OCI-LY7 (cell line): Measurements from ENCODE around the gene SLC26A4. TPM values are rescaled to one million over a fixed set of nuclear protein-coding genes. Genes with fewer than 3 reads are reported as not detected.

ENCODE experiments used
- BruUV-seq: library from RNA; stranded (reverse); fragments of 400-500 nt; replicated peaks from 2 replicates; lab custom pipeline; 2021; lab: Mats Ljungman, UMichigan
- CTCF ChIA-PET: fragments of 300-600 bp; sonication (Branson Sonifier 250); formaldehyde crosslinking; loops from one replicate; lab custom pipeline; 2022; ENCODE audit warnings: antibody characterized with exemption; ENCODE audit not compliant: unreplicated experiment; lab: Charles Lee
- POLR2A ChIA-PET: fragments of 300-600 bp; sonication (Branson Sonifier 250); formaldehyde crosslinking; loops from one replicate; lab custom pipeline; 2022; ENCODE audit warnings: antibody characterized with exemption; lab: Charles Lee
- DNase-seq: peaks from one replicate; pipeline ENCODE4 v3.0.0-alpha.2; 2015; ENCODE audit warnings: low spot score
- H2AFZ ChIP-seq: fragments of 200-600 bp; sonication (generic), shearing (Covaris generic); 2 replicates; pipeline ENCODE4 v1.6.1; 2014; ENCODE audit warnings: mild to moderate bottlenecking, antibody characterized with exemption, low read length, moderate library complexity
- H3K27ac ChIP-seq: fragments of 200-600 bp; sonication (generic); 2 replicates; pipeline ENCODE4 v1.5.1; 2014; ENCODE audit warnings: mixed run types, low read depth, mild to moderate bottlenecking, moderate library complexity, low read length, inconsistent platforms; ENCODE audit not compliant: poor library complexity, severe bottlenecking
- H3K36me3 ChIP-seq: fragments of 200-600 bp; sonication (generic); 2 replicates; pipeline ENCODE4 v1.6.1; 2014; ENCODE audit warnings: mild to moderate bottlenecking, antibody characterized with exemption, low read length, moderate library complexity, mixed read lengths; ENCODE audit not compliant: insufficient read depth
- H3K4me1 ChIP-seq: fragments of 200-600 bp; sonication (generic); 2 replicates; pipeline ENCODE4 v1.5.1; 2014; ENCODE audit warnings: mild to moderate bottlenecking, low read length; ENCODE audit not compliant: insufficient read depth, poor library complexity, severe bottlenecking
- H3K4me2 ChIP-seq: fragments of 200-600 bp; sonication (generic); 2 replicates; pipeline ENCODE4 v1.6.1; 2014; ENCODE audit warnings: mild to moderate bottlenecking, low read length
- H3K4me3 ChIP-seq: fragments of 200-600 bp; sonication (generic); 2 replicates; pipeline ENCODE4 v1.5.1; 2014; ENCODE audit warnings: mild to moderate bottlenecking, low read depth, low read length; ENCODE audit not compliant: poor library complexity, severe bottlenecking
- H3K79me2 ChIP-seq: fragments of 200-600 bp; sonication (generic); 2 replicates; pipeline ENCODE4 v1.6.1; 2016; ENCODE audit warnings: low read depth, mild to moderate bottlenecking, low read length, moderate library complexity, mixed read lengths; ENCODE audit not compliant: insufficient read depth
- H3K9me2 ChIP-seq: fragments of 200-600 bp; sonication (generic); 2 replicates; pipeline ENCODE4 v1.6.1; 2016; ENCODE audit warnings: mild to moderate bottlenecking, low read length, mixed read lengths; ENCODE audit not compliant: insufficient read depth
- H3K9me3 ChIP-seq: fragments of 200-600 bp; sonication (generic); 2 replicates; pipeline ENCODE4 v1.6.1; 2014; ENCODE audit warnings: mild to moderate bottlenecking, mixed run types, low read length, mixed read lengths
- H4K20me1 ChIP-seq: fragments of 200-600 bp; sonication (generic); 2 replicates; pipeline ENCODE4 v1.6.1; 2014; ENCODE audit warnings: mild to moderate bottlenecking, antibody characterized with exemption, low read length, moderate library complexity, mixed read lengths; ENCODE audit not compliant: insufficient read depth
- EZH2phosphoT487 ChIP-seq: fragments of 200-600 bp; sonication (generic); IDR thresholded peaks from 2 replicates; pipeline ENCODE4 v1.6.1; 2018; ENCODE audit warnings: low read depth, borderline replicate concordance, mild to moderate bottlenecking, mixed run types, antibody characterized with exemption, low read length, moderate library complexity, mixed read lengths
- intact Hi-C: fragments of 100-400 bp; cut with micrococcal nuclease; formaldehyde crosslinking; loops from one replicate; pipeline ENCODE4 v1.10.0; 2022; ENCODE audit not compliant: unreplicated experiment
- total RNA-seq, 2 experiments: library from RNA; depleted of rRNA in 1 of 2; stranded (reverse); fragments of >200 nt in 1 of 2; shearing (Covaris generic) in 1 of 2; gene quantifications; 2 replicates each; pipeline ENCODE4 v1.2.3, GENCODE V29; 2014 to 2022
- TF ChIP-seq, protein P1 (sequence below): fragments of 200-600 bp; sonication (generic); conservative IDR thresholded peaks from 2 replicates; pipeline ENCODE4 v1.5.1; 2014; ENCODE audit warnings: mild to moderate bottlenecking, antibody characterized with exemption, low read length, moderate library complexity, mixed read lengths

The SLC26A4 gene
- total RNA-seq, 2 experiments from 2014 or later, result 0.27 TPM; not detected in 1

DNA sequence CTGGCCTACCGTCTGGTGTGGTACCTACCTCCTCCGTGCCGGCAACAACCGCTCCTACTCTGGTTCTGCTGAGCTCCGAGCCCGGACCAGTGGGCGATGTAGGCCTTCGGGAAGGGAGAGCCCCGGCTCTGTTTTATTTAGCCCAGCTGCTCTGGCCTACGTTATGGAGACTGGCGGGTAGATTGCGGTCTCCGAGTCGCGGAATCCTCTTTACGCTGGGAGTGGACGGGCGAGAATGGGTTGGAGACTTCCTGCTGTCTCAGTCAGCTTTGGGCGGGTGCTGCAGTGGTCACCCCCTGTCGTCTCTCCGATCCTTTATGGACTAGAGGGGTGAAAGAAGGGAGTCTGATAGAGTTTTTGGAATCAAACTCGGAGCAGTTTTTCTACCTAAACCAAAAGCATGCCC lies 83.7 kb downstream of the SLC26A4 start:
- Histone ChIP-seq H2AFZ (peak overlapping the region; percentile 47), H3K4me1 (peaks cover 54% of the 10 kb centered on the region), H3K79me2 (peaks cover 53% of the 10 kb centered on the region), H4K20me1 (peaks cover 39% of the 10 kb centered on the region), H3K4me2 (peak overlapping the region; percentile 92), H3K4me3 (peak overlapping the region; percentile 90), H3K9me2 (no peaks in the 10 kb centered on the region), H3K9me3 (no peaks in the 10 kb centered on the region), H3K27ac (peak overlapping the region; percentile 95), H3K36me3 (peaks cover 29% of the 10 kb centered on the region)
- BruUV-seq, result no TSS peak
- intact Hi-C loops, result loop anchor here (1.0 to 10.0 kb wide), 7 partner anchors 133 to 877 kb away; partner anchors contain the start of genes COG5, DLD, DNAJB9 and DUS4L
- DNase-seq, result no peak
- no peak for TF ChIP-seq EZH2phosphoT487
- TF ChIP-seq, protein P1, sequence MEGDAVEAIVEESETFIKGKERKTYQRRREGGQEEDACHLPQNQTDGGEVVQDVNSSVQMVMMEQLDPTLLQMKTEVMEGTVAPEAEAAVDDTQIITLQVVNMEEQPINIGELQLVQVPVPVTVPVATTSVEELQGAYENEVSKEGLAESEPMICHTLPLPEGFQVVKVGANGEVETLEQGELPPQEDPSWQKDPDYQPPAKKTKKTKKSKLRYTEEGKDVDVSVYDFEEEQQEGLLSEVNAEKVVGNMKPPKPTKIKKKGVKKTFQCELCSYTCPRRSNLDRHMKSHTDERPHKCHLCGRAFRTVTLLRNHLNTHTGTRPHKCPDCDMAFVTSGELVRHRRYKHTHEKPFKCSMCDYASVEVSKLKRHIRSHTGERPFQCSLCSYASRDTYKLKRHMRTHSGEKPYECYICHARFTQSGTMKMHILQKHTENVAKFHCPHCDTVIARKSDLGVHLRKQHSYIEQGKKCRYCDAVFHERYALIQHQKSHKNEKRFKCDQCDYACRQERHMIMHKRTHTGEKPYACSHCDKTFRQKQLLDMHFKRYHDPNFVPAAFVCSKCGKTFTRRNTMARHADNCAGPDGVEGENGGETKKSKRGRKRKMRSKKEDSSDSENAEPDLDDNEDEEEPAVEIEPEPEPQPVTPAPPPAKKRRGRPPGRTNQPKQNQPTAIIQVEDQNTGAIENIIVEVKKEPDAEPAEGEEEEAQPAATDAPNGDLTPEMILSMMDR, result no peak
- CTCF ChIA-PET, result interaction anchor here (0.6 kb wide), 1 partner anchor 1617 kb away, joined by 4 read pairs; no protein-coding TSS in a partner anchor
- POLR2A ChIA-PET, result interaction anchor here (1.8 to 1.9 kb wide), 2 partner anchors 9 to 146 kb away, joined by 6 to 8 read pairs; partner anchors contain the start of gene DLD

DNA sequence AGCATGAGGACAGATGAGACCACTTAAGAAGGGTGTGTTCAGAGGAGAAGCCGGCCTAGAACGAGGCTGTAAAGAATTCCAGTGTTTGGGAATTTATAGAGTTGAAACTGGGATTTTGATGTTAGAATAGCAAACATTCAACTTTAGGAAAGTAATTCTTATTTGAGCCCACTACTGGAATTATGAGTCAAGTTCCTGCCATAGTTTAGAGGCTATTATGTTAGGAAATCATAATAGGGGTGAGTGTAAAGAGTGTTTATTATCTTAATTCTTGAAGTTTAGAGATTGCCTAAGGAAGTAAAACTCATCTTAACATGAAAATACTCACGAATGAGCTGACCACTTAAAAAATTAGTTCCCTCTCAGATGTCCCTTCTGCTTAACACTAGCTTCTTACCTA lies 85.4 kb downstream of the SLC26A4 start:
- H3K9me3 ChIP-seq, result no peaks in the 10 kb centered on the region
- H4K20me1 ChIP-seq, result peaks cover 39% of the 10 kb centered on the region
- DNase-seq, result no peak
- H3K4me3 ChIP-seq, result peak overlapping the region; percentile 90
- peak overlapping the region; percentile 92 for H3K4me2 ChIP-seq
- H2AFZ ChIP-seq, result no peak overlapping the region
- H3K4me1 ChIP-seq, result peaks cover 54% of the 10 kb centered on the region
- peaks cover 70% of the 10 kb centered on the region for H3K79me2 ChIP-seq
- peaks cover 45% of the 10 kb centered on the region for H3K36me3 ChIP-seq
- H3K9me2 ChIP-seq, result no peaks in the 10 kb centered on the region
- intact Hi-C loops, result loop anchor here (10.0 kb wide), 1 partner anchor 819 kb away; the partner anchor contains the start of genes DNAJB9 and THAP5
- no peak for TF ChIP-seq EZH2phosphoT487
- CTCF ChIA-PET, result no interaction called here
- POLR2A ChIA-PET, result interaction anchor here (0.6 to 2.0 kb wide), 8 partner anchors 10 to 416 kb away, joined by 3 to 6 read pairs (median 3); no protein-coding TSS in a partner anchor
- no TSS peak for BruUV-seq
- no peak overlapping the region for H3K27ac ChIP-seq

DNA sequence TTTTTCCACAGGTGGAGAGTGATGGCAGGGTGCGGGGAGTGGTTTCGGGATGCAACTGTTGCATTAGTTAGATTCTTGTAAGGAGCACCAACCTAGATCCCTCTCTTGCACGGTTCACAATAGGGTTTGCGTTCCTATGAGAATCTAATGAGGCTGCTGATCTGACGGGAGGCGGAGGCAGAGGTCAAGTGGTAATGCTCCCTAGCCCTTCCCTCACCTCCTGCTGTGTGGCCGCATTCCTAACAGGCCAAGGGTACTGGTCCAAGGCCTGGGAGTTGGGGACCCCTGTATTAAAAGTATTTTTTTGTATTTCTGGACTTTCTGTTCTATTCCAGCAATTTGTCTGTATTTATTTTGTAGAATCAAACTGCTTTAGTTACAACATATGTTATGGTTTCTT lies 90.5 kb downstream of the SLC26A4 start:
- Histone ChIP-seq H3K36me3 (peaks cover 93% of the 10 kb centered on the region), H3K9me2 (no peaks in the 10 kb centered on the region), H3K4me1 (peaks cover 29% of the 10 kb centered on the region), H2AFZ (no peak overlapping the region), H3K27ac (no peak overlapping the region), H3K4me2 (no peak overlapping the region), H3K4me3 (no peak overlapping the region), H4K20me1 (peaks cover 23% of the 10 kb centered on the region), H3K9me3 (no peaks in the 10 kb centered on the region), H3K79me2 (peaks cover 70% of the 10 kb centered on the region)
- POLR2A ChIA-PET, result no interaction called here
- no peak for DNase-seq
- intact Hi-C loops, result no loop called here
- CTCF ChIA-PET, result no interaction called here
- TF ChIP-seq, protein P1, result no peak
- TF ChIP-seq EZH2phosphoT487, result no peak
- no TSS peak for BruUV-seq
